NCI-H1436 treated with DMSO at 0.1 percent for 48 hours (cell line): Measurements from ENCODE around the gene MTRF1L.
"Not testable (repeated sequence)": the region's sequence is repeated elsewhere in the genome, so short reads cannot be mapped to it uniquely, and the experiment has no call there.

Experiments
- DNase-seq: peaks from one replicate; lab custom pipeline; 2025; lab: John Stamatoyannopoulos, UW

MTRF1L gene

DNA sequence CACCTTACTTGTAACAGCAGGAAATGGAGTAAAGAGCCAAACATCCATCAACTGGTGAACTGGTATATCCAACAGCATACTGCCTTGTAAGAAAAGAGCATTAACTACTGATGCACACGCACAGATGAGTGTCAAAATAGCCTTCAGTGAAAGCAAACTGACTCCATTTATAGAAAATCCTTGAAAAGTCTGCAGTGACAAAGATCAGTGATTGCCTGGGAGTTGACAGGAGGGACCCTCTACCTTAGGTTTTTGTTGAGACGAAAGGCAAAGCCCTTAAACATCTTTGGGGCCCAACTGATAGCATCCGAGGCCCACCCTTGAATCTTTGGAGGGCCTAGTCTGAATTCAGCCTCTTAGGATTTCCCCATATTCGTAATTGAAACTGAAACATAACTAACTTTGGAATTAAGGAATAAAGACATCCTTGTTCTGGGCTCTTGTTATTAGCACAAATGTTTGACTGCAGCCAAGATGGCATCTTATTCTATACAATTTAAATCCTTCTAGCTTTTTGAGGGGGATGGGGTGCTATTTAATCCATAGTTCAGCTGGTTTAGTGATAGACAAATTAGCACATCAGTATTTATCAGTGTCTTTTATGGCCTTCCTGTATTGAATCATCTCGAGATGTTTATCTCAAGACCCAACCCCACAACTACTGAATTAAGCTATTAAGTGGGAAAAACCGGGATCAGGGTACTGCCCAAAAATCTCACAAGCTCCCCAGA lies 32.7 kb downstream of the MTRF1L start:
- no peak for DNase-seq

GRCh38 chr6:152966168-152966894 lies 36.2 kb downstream of the MTRF1L start:
- not testable (repeated sequence) for DNase-seq

GRCh38 chr6:152959333-152959732 lies 43.2 kb downstream of the MTRF1L start:
- DNase-seq = no peak

GRCh38 chr6:152957796-152958195 lies 44.7 kb downstream of the MTRF1L start:
- DNase-seq = no peak

GRCh38 chr6:152954443-152954842 lies 48.1 kb downstream of the MTRF1L start:
- DNase-seq = no peak

DNA sequence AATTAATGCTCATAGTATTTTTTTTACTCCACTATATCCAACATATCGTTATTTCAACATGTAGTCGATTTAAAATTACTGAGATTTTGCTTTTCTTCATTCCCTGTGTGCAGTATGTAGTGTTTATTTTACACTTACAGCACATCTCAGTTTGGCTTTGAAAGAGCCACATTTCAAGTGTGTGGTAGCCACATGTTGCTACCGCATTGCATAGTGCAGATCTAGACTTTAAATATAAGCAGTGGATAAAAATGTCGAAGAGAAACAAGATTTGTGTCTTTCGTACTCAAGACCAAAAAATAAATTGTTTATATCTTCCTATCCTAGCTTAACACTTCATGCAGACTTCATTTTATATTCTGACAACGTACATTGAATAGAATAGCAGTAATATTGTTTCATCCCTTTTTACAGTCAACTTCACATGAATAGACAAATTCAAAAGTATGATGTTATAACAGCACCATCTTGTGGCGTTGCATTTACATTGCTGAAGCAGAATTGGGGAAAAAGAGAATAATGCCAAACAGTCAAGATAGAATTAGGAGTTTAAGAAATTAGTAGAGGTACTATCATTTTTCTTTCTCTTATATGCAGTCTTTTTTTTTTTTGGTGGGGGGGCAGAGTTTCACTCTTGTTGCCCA lies 49.5 kb downstream of the MTRF1L start:
- DNase-seq = no peak

- no peak for DNase-seq
These were observed 50.5 kb downstream of the MTRF1L start for GRCh38 chr6:152952045-152952444.

DNA sequence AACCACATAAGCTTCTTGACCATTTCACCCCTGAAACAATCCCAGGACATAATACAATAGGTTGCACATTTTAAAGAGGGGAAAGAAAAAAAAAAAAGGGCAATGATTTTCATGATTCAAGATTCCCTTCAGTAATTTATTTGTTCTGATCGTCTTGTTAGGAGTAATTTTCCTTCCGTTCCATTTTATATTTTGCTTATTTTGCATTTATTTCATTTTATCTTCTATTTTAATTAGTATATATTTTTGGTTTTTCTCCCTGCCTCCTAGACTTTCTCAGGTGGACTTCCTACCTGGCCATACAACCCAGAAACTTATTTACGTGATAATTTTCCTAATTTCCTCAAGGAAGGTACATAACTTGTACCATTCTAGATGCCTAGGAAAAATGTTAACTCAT lies 52.3 kb downstream of the MTRF1L start:
- DNase-seq = no peak

- no peak for DNase-seq
These were observed 54.2 kb downstream of the MTRF1L start for GRCh38 chr6:152948150-152948768.

DNA sequence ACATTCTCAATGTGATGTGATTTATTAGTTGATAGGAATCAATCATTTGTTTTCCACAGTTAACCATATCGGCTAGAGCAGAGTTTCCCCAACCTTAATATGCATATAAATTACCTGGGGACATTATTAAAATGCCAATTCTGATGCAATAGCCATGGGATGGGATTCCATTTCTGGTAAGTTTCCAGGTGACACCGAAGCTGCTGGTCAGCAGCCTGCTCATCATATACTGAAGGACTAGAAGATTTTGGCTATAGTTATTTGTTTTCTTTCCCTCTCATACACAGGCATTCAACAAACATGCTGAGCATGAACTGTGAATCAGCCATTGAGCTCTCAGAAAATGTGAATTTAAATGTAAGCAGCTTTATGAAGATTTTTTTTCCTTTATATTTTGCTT lies 55.5 kb downstream of the MTRF1L start:
- DNase-seq = no peak

- no peak for DNase-seq
These were observed 56.0 kb downstream of the MTRF1L start for GRCh38 chr6:152946484-152946883.

DNA sequence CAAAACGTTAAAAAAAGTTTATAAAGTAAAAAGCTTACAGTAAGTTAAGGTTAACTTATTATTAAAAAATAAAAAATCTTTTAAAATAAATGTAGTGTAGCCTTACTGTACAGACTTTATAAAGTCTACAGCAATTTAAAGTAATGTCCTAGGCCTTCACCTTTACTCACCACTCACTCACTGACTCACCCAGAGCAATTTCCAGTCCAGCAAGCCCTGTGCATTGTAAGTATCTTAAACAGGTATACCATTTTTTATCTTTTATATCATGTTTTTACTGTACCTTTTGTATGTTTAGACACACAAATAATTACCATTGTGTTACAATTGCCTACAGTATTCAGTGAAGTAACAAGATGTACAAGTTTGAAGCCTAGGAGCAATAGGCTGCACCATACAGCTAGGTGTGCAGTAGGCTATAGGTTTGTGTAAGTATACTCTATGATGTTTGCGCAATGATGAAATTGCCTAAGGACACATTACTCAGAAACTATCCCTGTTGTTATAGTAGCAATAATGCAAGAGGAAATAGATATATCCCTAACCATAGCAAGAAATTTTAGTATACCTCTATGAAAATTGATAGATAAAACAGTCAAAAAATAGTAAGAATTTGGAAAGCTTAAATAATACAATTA lies 59.1 kb downstream of the MTRF1L start:
- DNase-seq = no peak

- DNase-seq = no peak
These were observed 60.1 kb downstream of the MTRF1L start for GRCh38 chr6:152942319-152942869.

DNA sequence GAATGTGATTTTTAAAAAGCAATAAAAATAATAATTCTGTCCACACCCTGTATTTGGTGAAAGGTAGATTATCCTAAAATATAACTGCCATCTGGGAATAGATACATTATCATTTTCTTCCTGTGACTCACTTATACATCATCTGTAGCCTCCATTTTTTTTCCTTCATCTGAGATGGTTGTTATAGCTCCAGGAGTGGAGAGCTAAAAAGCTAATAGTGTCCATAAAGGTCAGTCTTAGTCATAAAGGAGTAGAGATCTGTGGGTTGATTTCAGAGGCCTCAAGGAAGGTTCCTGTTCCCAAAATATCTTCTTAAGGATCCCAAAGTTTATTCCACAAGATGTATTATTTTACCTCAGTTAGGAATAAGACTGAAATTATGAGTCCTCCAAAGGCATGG lies 60.8 kb downstream of the MTRF1L start:
- no peak for DNase-seq
